Vagina (tissue), 2 donors: Measurements from ENCODE around the gene GRAMD1B. TPM values are rescaled to one million over a fixed set of nuclear protein-coding genes. Genes with fewer than 3 reads are reported as not detected.

Source experiments
- DNase-seq, 2 donors: peaks; one replicate each; pipeline ENCODE4 v3.0.0-alpha.2; 2017; ENCODE audit errors: extremely low spot score in 2 of 2
- H3K27ac ChIP-seq: fragments of 200-600 bp; sonication (generic); one replicate; pipeline ENCODE4 v1.5.1; 2019
- H3K27me3 ChIP-seq: fragments of 200-600 bp; sonication (generic); one replicate; pipeline ENCODE4 v1.5.1; 2019
- H3K36me3 ChIP-seq, 2 donors: fragments of 200-600 bp; sonication (generic); one replicate each; pipeline ENCODE4 v1.5.1; 2017 to 2019
- H3K4me1 ChIP-seq: fragments of 200-600 bp; sonication (generic); one replicate; pipeline ENCODE4 v1.5.1; 2019
- H3K4me3 ChIP-seq, 2 donors: fragments of 200-600 bp; sonication (generic); 1 replicate in 1 of 2; 2 replicates in 1 of 2; pipeline ENCODE4 v1.5.1; 2016 to 2019
- H3K9me3 ChIP-seq: fragments of 200-600 bp; sonication (generic); one replicate; pipeline ENCODE4 v1.5.1; 2019
- CTCF ChIP-seq, 3 experiments: fragments of 450-650 bp in 2 of 3; fragments of 200-600 bp in 1 of 3; sonication (generic) in 1 of 3; IDR thresholded peaks; one replicate each; pipeline ENCODE4 v1.5.1; 2017 to 2019; ENCODE audit warnings: antibody characterized with exemption in 3 of 3, mild to moderate bottlenecking in 2 of 3, moderate library complexity in 2 of 3
- POLR2A ChIP-seq, 2 donors: fragments of 450-650 bp; IDR thresholded peaks; one replicate each; pipeline ENCODE4 v1.6.1; 2017; ENCODE audit warnings: antibody characterized with exemption in 2 of 2, mild to moderate bottlenecking in 2 of 2, moderate library complexity in 2 of 2
- POLR2AphosphoS5 ChIP-seq, 2 donors: sonication (generic); formaldehyde crosslinking; IDR thresholded peaks; one replicate each; pipeline ENCODE4 v1.9.0; 2017; ENCODE audit warnings: antibody characterized with exemption in 2 of 2, mild to moderate bottlenecking in 2 of 2, low read depth in 1 of 2; ENCODE audit not compliant: insufficient read depth in 1 of 2
- intact Hi-C: fragments of 100-400 bp; cut with DNase I; formaldehyde crosslinking; loops from one replicate; pipeline ENCODE4 v1.15.1; 2023
- total RNA-seq: library from RNA; depleted of rRNA; stranded (reverse); fragments of >200 nt; gene quantifications from one replicate; pipeline ENCODE4 v1.2.3, GENCODE V29; 2016

GRAMD1B gene
- total RNA-seq, 1 donor from 2014 or later = 4.9 TPM

GRCh38 chr11:123480290-123480815 is 50.3 kb downstream of the GRAMD1B start:
- Histone ChIP-seq H3K27me3 (no peaks in the 10 kb centered on the region), H3K36me3 (no peaks in the 10 kb centered on the region), H3K4me3 (no peak overlapping the region), H3K9me3 (no peaks in the 10 kb centered on the region), H3K4me1 (no peaks in the 10 kb centered on the region), H3K27ac (no peak overlapping the region)
- TF ChIP-seq POLR2A (IDR thresholded peaks at IDR 0.05) = no peak
- no peak for TF ChIP-seq CTCF (IDR thresholded peaks at IDR 0.05)
- no peak for TF ChIP-seq POLR2AphosphoS5 (IDR thresholded peaks at IDR 0.05; ENCODE audit: insufficient read depth in 1 of 2, low read depth in 1 of 2)
- DNase-seq = no peak
- intact Hi-C loops = no loop called here

- Histone ChIP-seq H3K36me3 (no peaks in the 10 kb centered on the region), H3K27me3 (no peaks in the 10 kb centered on the region), H3K4me3 (no peak overlapping the region), H3K9me3 (no peaks in the 10 kb centered on the region), H3K4me1 (no peaks in the 10 kb centered on the region), H3K27ac (no peak overlapping the region)
- no peak for TF ChIP-seq POLR2AphosphoS5 (IDR thresholded peaks at IDR 0.05; ENCODE audit: insufficient read depth in 1 of 2, low read depth in 1 of 2)
- intact Hi-C loops = no loop called here
- no peak for DNase-seq
Measured at GRCh38 chr11:123480882-123481281, 50.8 kb downstream of the GRAMD1B start.

DNA sequence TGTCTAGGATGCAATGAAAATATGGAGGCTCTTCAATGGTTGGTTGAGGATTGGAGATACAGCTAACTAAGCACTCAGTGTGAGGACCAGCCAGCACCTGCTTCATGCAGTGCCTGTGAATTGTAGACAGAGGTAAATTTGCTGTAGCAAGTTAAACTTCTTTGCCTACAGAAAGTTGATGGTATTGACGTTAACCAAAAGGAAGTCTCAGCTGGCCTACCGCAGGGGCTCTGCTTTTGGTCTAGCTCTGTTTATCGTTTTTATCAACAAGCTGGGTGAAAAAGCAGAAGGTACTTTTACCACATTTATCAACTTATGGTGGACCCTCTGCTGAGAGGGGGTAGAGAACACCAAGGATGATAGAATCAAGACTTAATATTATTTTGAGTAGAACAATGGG is 51.6 kb downstream of the GRAMD1B start:
- H3K27me3 ChIP-seq = no peaks in the 10 kb centered on the region
- no peaks in the 10 kb centered on the region for H3K9me3 ChIP-seq
- H3K27ac ChIP-seq = no peak overlapping the region
- no peaks in the 10 kb centered on the region for H3K4me1 ChIP-seq
- intact Hi-C loops = no loop called here
- DNase-seq = no peak
- no peak overlapping the region for H3K4me3 ChIP-seq
- TF ChIP-seq CTCF (IDR thresholded peaks at IDR 0.05) (no peak), POLR2A (IDR thresholded peaks at IDR 0.05) (no peak), POLR2AphosphoS5 (IDR thresholded peaks at IDR 0.05; ENCODE audit: insufficient read depth in 1 of 2, low read depth in 1 of 2) (no peak)
- no peaks in the 10 kb centered on the region for H3K36me3 ChIP-seq

- H3K36me3 ChIP-seq = no peaks in the 10 kb centered on the region
- no peaks in the 10 kb centered on the region for H3K9me3 ChIP-seq
- no peak overlapping the region for H3K4me3 ChIP-seq
- TF ChIP-seq POLR2AphosphoS5 (IDR thresholded peaks at IDR 0.05; ENCODE audit: insufficient read depth in 1 of 2, low read depth in 1 of 2) (no peak), CTCF (IDR thresholded peaks at IDR 0.05) (no peak), POLR2A (IDR thresholded peaks at IDR 0.05) (no peak)
- no peaks in the 10 kb centered on the region for H3K4me1 ChIP-seq
- intact Hi-C loops = no loop called here
- no peak overlapping the region for H3K27ac ChIP-seq
- DNase-seq = no peak
- H3K27me3 ChIP-seq = no peaks in the 10 kb centered on the region
Measured at GRCh38 chr11:123482218-123482617, 52.1 kb downstream of the GRAMD1B start.

- TF ChIP-seq POLR2A (IDR thresholded peaks at IDR 0.05) (no peak), POLR2AphosphoS5 (IDR thresholded peaks at IDR 0.05; ENCODE audit: insufficient read depth in 1 of 2, low read depth in 1 of 2) (no peak), CTCF (IDR thresholded peaks at IDR 0.05) (no peak)
- DNase-seq = no peak
- no peak overlapping the region for H3K4me3 ChIP-seq
- intact Hi-C loops = no loop called here
- no peaks in the 10 kb centered on the region for H3K27me3 ChIP-seq
- H3K36me3 ChIP-seq = no peaks in the 10 kb centered on the region
- H3K9me3 ChIP-seq = no peaks in the 10 kb centered on the region
- H3K27ac ChIP-seq = no peak overlapping the region
- H3K4me1 ChIP-seq = no peaks in the 10 kb centered on the region
Measured at GRCh38 chr11:123483058-123483457, 53.0 kb downstream of the GRAMD1B start.
